Right atrium auricular region (tissue), 2 donors: ENCODE data around the gene MAK. TPM values are rescaled to one million over a fixed set of nuclear protein-coding genes. Genes with fewer than 3 reads are reported as not detected.
"Not testable (repeated sequence)": the region's sequence is repeated elsewhere in the genome, so short reads cannot be mapped to it uniquely, and the experiment has no call there.

Experiments used
- DNase-seq: peaks from one replicate; pipeline ENCODE4 v3.0.0-alpha.2; 2019; ENCODE audit warnings: low spot score
- H3K27ac ChIP-seq, 2 donors: fragments of 200-600 bp; sonication (generic); 1 replicate in 1 of 2; 2 replicates in 1 of 2; pipeline ENCODE4 v1.5.1; 2016 to 2019
- H3K27me3 ChIP-seq, 2 donors: fragments of 200-600 bp; sonication (generic); one replicate each; pipeline versions ENCODE4 v1.5.1 to v1.6.0; 2017 to 2019
- H3K36me3 ChIP-seq: fragments of 200-600 bp; sonication (generic); one replicate; pipeline ENCODE4 v1.5.1; 2016
- H3K4me1 ChIP-seq, 2 donors: fragments of 200-600 bp; sonication (generic); one replicate each; pipeline versions ENCODE4 v1.5.1 to v1.6.0; 2017 to 2019
- H3K4me3 ChIP-seq, 2 donors: fragments of 200-600 bp; sonication (generic); 1 replicate in 1 of 2; 2 replicates in 1 of 2; pipeline ENCODE4 v1.5.1; 2017 to 2019; ENCODE audit warnings: mild to moderate bottlenecking in 1 of 2, moderate library complexity in 1 of 2
- H3K9me3 ChIP-seq, 2 donors: fragments of 200-600 bp; sonication (generic); one replicate each; pipeline ENCODE4 v1.5.1; 2019
- total RNA-seq, 2 donors: library from RNA; depleted of rRNA; stranded (reverse); fragments of >200 nt; gene quantifications; one replicate each; pipeline ENCODE4 v1.1.0, GENCODE V29; 2016
- TF ChIP-seq, protein P1 (sequence below), 2 donors: fragments of 200-600 bp; sonication (generic); IDR thresholded peaks; one replicate each; pipeline ENCODE4 v1.5.1; 2019; ENCODE audit warnings: antibody characterized with exemption in 2 of 2

MAK gene
- total RNA-seq, 2 donors from 2014 or later: 0.16 TPM; not detected in 1

DNA sequence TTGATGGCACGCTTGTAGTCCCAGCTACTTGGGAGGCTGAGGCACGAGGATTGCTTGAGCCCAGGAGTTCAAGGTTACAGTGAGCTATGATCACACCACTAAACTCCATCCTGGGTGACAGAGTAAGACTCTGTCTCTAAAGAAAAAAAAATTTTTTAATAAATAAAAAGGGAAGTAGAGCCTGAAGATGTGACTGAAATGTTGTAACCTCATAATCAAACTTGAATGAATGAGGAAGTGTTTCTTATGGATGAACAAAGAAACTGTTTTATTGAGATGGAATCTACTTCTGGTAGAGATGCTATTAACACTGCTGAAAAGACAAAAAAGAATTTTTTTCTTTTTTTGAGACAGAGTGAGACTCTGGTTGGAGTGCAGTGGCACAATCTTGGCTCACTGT lies 6.7 kb downstream of the MAK start:
- DNase-seq: no peak
- Histone ChIP-seq H3K27ac (no peak overlapping the region), H3K4me3 (no peak overlapping the region), H3K27me3 (no peaks in the 10 kb centered on the region), H3K9me3 (no peaks in the 10 kb centered on the region), H3K4me1 (no peaks in the 10 kb centered on the region), H3K36me3 (no peaks in the 10 kb centered on the region)
- TF ChIP-seq, protein P1, sequence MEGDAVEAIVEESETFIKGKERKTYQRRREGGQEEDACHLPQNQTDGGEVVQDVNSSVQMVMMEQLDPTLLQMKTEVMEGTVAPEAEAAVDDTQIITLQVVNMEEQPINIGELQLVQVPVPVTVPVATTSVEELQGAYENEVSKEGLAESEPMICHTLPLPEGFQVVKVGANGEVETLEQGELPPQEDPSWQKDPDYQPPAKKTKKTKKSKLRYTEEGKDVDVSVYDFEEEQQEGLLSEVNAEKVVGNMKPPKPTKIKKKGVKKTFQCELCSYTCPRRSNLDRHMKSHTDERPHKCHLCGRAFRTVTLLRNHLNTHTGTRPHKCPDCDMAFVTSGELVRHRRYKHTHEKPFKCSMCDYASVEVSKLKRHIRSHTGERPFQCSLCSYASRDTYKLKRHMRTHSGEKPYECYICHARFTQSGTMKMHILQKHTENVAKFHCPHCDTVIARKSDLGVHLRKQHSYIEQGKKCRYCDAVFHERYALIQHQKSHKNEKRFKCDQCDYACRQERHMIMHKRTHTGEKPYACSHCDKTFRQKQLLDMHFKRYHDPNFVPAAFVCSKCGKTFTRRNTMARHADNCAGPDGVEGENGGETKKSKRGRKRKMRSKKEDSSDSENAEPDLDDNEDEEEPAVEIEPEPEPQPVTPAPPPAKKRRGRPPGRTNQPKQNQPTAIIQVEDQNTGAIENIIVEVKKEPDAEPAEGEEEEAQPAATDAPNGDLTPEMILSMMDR (IDR thresholded peaks at IDR 0.05): no peak

DNA sequence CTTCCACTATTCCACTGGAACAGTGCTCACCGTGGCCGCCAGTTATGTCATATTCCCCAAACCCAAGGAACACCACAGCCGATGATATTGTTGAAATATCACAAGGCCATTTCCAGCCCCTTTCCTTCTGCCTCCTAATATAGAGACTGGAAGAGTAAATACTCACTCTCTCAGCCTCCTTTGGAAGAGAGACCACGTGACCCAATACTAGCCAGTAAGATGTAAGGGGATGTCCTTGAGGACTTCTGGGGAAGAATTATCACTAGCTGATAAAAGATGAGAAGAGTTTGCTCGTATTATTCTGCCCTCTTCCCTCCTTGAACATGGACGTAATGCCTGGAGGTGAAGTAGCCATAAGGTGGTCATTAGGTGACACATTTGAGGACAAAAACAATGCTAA lies 13.5 kb downstream of the MAK start:
- H3K4me1 ChIP-seq: no peaks in the 10 kb centered on the region
- TF ChIP-seq, protein P1 (IDR thresholded peaks at IDR 0.05): no peak
- no peaks in the 10 kb centered on the region for H3K36me3 ChIP-seq
- H3K27ac ChIP-seq: no peak overlapping the region
- H3K4me3 ChIP-seq: no peak overlapping the region
- DNase-seq: no peak
- H3K27me3 ChIP-seq: no peaks in the 10 kb centered on the region
- no peaks in the 10 kb centered on the region for H3K9me3 ChIP-seq

DNA sequence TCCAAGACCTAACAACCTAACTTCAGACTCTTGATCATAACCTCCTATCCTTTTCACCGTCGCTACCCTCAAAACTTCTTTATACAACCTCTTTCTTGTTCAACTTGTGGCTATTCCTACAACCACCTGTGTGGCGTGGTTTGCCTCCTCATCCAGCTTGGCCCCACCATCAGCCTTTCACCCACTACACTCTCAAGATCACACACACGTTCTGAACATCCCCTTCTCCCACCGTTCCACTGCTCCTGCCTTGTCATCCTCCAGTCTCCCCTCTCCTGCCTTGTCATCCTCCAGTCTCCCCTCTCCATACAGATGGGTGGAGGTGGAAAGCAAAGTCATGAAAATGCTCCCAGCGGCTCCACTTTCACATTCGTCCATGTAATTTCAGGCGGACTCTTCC lies 14.0 kb downstream of the MAK start:
- DNase-seq: no peak

DNA sequence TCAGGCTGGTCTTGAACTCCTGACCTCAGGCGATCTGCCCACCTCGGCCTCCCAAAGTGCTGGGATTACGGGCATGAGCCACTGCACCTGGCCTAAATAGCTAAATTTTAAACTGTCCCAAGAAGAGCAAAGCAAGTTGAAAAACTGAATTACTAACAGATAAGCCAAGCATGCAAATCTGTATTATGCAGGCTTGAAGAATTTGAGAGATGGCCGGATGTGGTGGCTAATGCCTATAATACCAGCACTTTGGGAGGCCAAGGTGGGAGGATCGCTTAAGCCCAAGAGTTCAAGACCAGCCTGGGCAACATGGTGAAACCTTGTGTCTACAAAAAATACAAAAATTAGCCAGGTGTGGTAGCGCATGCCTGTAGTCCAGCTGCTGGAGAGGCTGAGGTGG lies 24.2 kb downstream of the MAK start:
- H3K27ac ChIP-seq, H3K4me1 ChIP-seq, H3K4me3 ChIP-seq, H3K36me3 ChIP-seq, H3K9me3 ChIP-seq, DNase-seq, H3K27me3 ChIP-seq: not testable (repeated sequence)

More for the DNA sequence above, 14.0 kb downstream of the MAK start:
- no peaks in the 10 kb centered on the region for H3K27me3 ChIP-seq
- H3K4me3 ChIP-seq: no peak overlapping the region
- H3K27ac ChIP-seq: no peak overlapping the region
- H3K9me3 ChIP-seq: no peaks in the 10 kb centered on the region
- no peaks in the 10 kb centered on the region for H3K36me3 ChIP-seq
- TF ChIP-seq, protein P1 (IDR thresholded peaks at IDR 0.05): no peak
- H3K4me1 ChIP-seq: no peaks in the 10 kb centered on the region

DNA sequence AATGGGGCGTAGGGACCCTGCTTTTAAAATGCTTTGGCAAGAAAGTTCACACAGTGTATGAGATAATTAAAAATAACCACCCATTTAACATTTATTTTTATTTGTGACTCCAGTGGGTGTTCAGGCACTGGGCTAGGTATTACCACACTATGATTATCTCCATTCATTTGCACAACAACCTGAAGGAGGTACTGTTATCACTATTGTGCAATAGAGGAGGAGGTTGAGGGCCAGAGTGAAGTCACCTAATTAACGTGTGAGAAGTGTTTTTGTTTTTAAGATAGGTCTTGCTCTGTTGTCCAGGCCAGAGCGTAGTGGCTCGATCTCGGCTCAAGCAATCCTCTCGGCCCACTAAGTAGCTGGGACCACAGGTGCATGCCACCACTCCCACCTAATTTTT lies 29.2 kb downstream of the MAK start:
- DNase-seq: no peak
- TF ChIP-seq, protein P1 (IDR thresholded peaks at IDR 0.05): no peak
- Histone ChIP-seq H3K36me3 (no peaks in the 10 kb centered on the region), H3K27me3 (no peaks in the 10 kb centered on the region), H3K4me1 (no peaks in the 10 kb centered on the region), H3K4me3 (no peak overlapping the region), H3K27ac (no peak overlapping the region), H3K9me3 (no peaks in the 10 kb centered on the region)

DNA sequence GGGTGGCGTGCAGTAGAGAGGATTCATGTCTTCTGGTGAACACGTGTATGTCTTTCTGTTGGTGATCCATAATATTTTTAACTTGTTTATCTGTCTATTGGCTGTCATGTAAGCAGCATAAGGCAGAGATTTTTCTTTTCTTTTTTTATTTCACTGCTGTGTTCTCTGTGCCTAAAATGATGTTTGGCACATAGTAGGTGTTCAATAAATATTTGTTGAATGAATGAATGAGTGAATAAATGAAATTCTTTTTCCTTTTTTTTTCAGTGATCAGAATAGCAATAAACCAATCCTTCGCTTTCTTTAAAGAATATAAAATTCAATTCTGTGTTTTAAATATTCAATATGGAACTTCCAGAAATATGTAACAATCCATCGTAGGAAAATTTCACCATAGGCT lies 30.0 kb downstream of the MAK start:
- no peak overlapping the region for H3K4me3 ChIP-seq
- H3K27ac ChIP-seq: no peak overlapping the region
- H3K4me1 ChIP-seq: no peaks in the 10 kb centered on the region
- no peaks in the 10 kb centered on the region for H3K9me3 ChIP-seq
- no peaks in the 10 kb centered on the region for H3K27me3 ChIP-seq
- TF ChIP-seq, protein P1 (IDR thresholded peaks at IDR 0.05): no peak
- no peaks in the 10 kb centered on the region for H3K36me3 ChIP-seq
- no peak for DNase-seq
